ENCODE measurements around the gene ABCB11. TPM values are rescaled to one million over a fixed set of nuclear protein-coding genes. Genes with fewer than 3 reads are reported as not detected.
"Not testable (repeated sequence)": the region's sequence is repeated elsewhere in the genome, so short reads cannot be mapped to it uniquely, and the experiment has no call there.

The ABCB11 gene
- total RNA-seq, 1 donor from 2014 or later = 0.02 TPM

DNA sequence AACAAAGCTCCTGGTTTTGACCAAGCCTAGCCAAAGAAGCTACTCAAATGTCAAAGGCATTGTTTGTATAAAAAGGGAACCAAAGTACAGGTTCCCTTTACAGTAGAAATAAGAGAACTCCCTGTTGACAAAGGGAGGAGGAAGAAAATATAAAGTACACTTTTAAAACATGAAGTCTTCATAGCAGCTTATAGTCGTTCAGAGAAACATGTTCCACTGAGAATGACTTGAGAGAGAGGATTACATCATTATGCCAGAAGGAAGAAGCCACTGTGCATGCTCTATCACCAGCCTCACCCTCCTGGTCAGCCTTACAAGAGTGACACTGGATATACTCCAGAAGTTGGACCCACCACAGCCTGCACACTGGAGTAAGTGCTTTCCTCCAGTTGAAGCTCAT is 35.8 kb upstream of the ABCB11 start:
- no peak for TF ChIP-seq EZH2 (IDR thresholded peaks at IDR 0.05; ENCODE audit: insufficient read depth, low read length)
- TF ChIP-seq, protein P1, sequence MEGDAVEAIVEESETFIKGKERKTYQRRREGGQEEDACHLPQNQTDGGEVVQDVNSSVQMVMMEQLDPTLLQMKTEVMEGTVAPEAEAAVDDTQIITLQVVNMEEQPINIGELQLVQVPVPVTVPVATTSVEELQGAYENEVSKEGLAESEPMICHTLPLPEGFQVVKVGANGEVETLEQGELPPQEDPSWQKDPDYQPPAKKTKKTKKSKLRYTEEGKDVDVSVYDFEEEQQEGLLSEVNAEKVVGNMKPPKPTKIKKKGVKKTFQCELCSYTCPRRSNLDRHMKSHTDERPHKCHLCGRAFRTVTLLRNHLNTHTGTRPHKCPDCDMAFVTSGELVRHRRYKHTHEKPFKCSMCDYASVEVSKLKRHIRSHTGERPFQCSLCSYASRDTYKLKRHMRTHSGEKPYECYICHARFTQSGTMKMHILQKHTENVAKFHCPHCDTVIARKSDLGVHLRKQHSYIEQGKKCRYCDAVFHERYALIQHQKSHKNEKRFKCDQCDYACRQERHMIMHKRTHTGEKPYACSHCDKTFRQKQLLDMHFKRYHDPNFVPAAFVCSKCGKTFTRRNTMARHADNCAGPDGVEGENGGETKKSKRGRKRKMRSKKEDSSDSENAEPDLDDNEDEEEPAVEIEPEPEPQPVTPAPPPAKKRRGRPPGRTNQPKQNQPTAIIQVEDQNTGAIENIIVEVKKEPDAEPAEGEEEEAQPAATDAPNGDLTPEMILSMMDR (IDR thresholded peaks at IDR 0.05; ENCODE audit: insufficient read depth, low read depth, low read length) = no peak
- no peaks in the 10 kb centered on the region for H3K9me3 ChIP-seq (ENCODE audit: insufficient read depth, low read depth, low read length)
- H3K4me1 Mint-ChIP-seq (ENCODE audit: low read depth, unreplicated experiment) = peaks cover 7% of the 10 kb centered on the region

DNA sequence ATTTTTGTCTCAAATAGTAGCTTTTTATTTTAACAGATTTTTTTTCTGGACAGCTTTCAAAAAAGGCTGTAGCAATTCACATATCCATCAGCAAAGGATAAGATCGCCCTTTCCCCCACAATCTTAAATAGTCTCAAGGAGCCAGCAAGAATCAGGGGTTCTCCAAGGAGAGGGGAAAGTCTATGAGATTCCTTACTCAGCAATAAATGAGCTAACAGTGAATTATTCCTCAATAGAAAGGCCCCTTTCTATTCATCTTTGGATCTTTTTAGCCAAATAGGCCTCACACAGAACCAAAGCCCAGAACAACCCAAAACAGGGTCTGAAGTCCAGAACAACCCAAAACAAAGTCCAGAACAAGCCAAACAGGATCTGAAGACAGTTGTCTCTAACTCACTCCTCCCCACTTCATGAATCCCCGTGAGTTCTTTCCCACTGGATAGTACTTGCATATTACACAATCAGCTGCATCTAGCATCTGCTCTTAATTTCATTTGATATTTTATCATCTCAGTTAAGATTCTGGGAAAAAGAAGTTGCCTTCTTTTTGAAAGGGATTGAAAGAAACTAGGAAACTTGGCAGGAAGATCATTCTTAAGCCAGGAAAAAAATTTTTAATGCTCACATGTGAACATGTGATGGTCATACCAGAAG is 34.9 kb upstream of the ABCB11 start:
- H3K36me3 Mint-ChIP-seq (ENCODE audit: low read depth, unreplicated experiment) = no peaks in the 10 kb centered on the region
- Histone ChIP-seq H3K27ac (ENCODE audit: low read depth, low read length) (no peak overlapping the region), H3K4me3 (ENCODE audit: insufficient read depth, low read depth, low read length) (no peak overlapping the region), H3K9me3 (ENCODE audit: insufficient read depth, low read depth, low read length) (no peaks in the 10 kb centered on the region), H2AFZ (ENCODE audit: low read depth, low read length) (no peak overlapping the region), H3K9ac (ENCODE audit: low read length) (no peak overlapping the region), H3K36me3 (ENCODE audit: insufficient read depth, low read length) (no peaks in the 10 kb centered on the region), H3K27me3 (ENCODE audit: insufficient read depth, low read length) (no peaks in the 10 kb centered on the region), H3K4me1 (ENCODE audit: insufficient read depth, low read length) (peaks cover 8% of the 10 kb centered on the region), H4K20me1 (ENCODE audit: insufficient read depth, low read length) (no peaks in the 10 kb centered on the region), H3K4me2 (ENCODE audit: low read length) (no peak overlapping the region), H3K79me2 (ENCODE audit: insufficient read depth, low read length) (no peaks in the 10 kb centered on the region)
- no peaks in the 10 kb centered on the region for H3K9me3 Mint-ChIP-seq (ENCODE audit: unreplicated experiment)
- H3K27me3 Mint-ChIP-seq (ENCODE audit: low read depth, unreplicated experiment) = no peaks in the 10 kb centered on the region
- DNase-seq (ENCODE audit: low read depth) (no peak), FAIRE-seq (no peak)
- no peak overlapping the region for H3K27ac Mint-ChIP-seq (ENCODE audit: unreplicated experiment)
- TF ChIP-seq, protein P1 (IDR thresholded peaks at IDR 0.05; ENCODE audit: insufficient read depth, low read depth, low read length) = no peak
- no peak for TF ChIP-seq EZH2 (IDR thresholded peaks at IDR 0.05; ENCODE audit: insufficient read depth, low read length)
- peaks cover 7% of the 10 kb centered on the region for H3K4me1 Mint-ChIP-seq (ENCODE audit: low read depth, unreplicated experiment)
- H3K4me3 Mint-ChIP-seq (ENCODE audit: unreplicated experiment) = no peak overlapping the region

More for the DNA sequence above, 35.8 kb upstream of the ABCB11 start:
- Mint-ChIP-seq H3K9me3 (ENCODE audit: unreplicated experiment) (no peaks in the 10 kb centered on the region), H3K27ac (ENCODE audit: unreplicated experiment) (no peak overlapping the region), H3K4me3 (ENCODE audit: unreplicated experiment) (no peak overlapping the region), H3K27me3 (ENCODE audit: low read depth, unreplicated experiment) (no peaks in the 10 kb centered on the region), H3K36me3 (ENCODE audit: low read depth, unreplicated experiment) (no peaks in the 10 kb centered on the region)
- no peak overlapping the region for H3K9ac ChIP-seq (ENCODE audit: low read length)
- no peak overlapping the region for H3K4me3 ChIP-seq (ENCODE audit: insufficient read depth, low read depth, low read length)
- H3K36me3 ChIP-seq (ENCODE audit: insufficient read depth, low read length) = no peaks in the 10 kb centered on the region
- H3K4me2 ChIP-seq (ENCODE audit: low read length) = no peak overlapping the region
- H3K27ac ChIP-seq (ENCODE audit: low read depth, low read length) = no peak overlapping the region
- H3K79me2 ChIP-seq (ENCODE audit: insufficient read depth, low read length) = no peaks in the 10 kb centered on the region
- DNase-seq (ENCODE audit: low read depth) (no peak), FAIRE-seq (no peak)
- H3K27me3 ChIP-seq (ENCODE audit: insufficient read depth, low read length) = no peaks in the 10 kb centered on the region
- H4K20me1 ChIP-seq (ENCODE audit: insufficient read depth, low read length) = no peaks in the 10 kb centered on the region
- peaks cover 8% of the 10 kb centered on the region for H3K4me1 ChIP-seq (ENCODE audit: insufficient read depth, low read length)
- H2AFZ ChIP-seq (ENCODE audit: low read depth, low read length) = no peak overlapping the region

DNA sequence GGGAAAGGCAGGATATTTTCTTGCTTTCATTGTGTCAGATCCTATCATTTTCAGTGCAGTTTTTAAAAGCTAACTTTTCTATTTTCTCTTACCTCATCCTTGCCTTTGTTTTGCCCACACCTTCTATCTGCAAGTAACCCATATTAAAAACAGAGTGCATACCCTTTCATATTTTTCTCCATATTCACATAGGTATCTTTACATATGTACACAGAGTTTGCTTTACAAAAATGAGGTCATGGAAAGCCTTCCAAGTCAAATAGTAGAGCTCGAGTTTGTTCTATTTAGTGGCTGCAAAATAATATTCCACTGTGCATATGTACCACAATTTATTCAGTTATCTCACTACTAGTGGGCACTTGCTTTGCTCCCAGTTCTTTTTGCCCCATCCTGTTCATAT is 34.3 kb upstream of the ABCB11 start:
- Histone ChIP-seq H3K27me3 (ENCODE audit: insufficient read depth, low read length) (no peaks in the 10 kb centered on the region), H3K79me2 (ENCODE audit: insufficient read depth, low read length) (no peaks in the 10 kb centered on the region), H3K4me2 (ENCODE audit: low read length) (no peak overlapping the region), H3K36me3 (ENCODE audit: insufficient read depth, low read length) (no peaks in the 10 kb centered on the region), H3K4me3 (ENCODE audit: insufficient read depth, low read depth, low read length) (no peak overlapping the region), H2AFZ (ENCODE audit: low read depth, low read length) (no peak overlapping the region), H4K20me1 (ENCODE audit: insufficient read depth, low read length) (no peaks in the 10 kb centered on the region), H3K4me1 (ENCODE audit: insufficient read depth, low read length) (peaks cover 8% of the 10 kb centered on the region), H3K9ac (ENCODE audit: low read length) (no peak overlapping the region), H3K27ac (ENCODE audit: low read depth, low read length) (no peak overlapping the region), H3K9me3 (ENCODE audit: insufficient read depth, low read depth, low read length) (no peaks in the 10 kb centered on the region)
- Mint-ChIP-seq H3K27ac (ENCODE audit: unreplicated experiment) (no peak overlapping the region), H3K4me1 (ENCODE audit: low read depth, unreplicated experiment) (peaks cover 7% of the 10 kb centered on the region), H3K27me3 (ENCODE audit: low read depth, unreplicated experiment) (no peaks in the 10 kb centered on the region), H3K36me3 (ENCODE audit: low read depth, unreplicated experiment) (no peaks in the 10 kb centered on the region), H3K9me3 (ENCODE audit: unreplicated experiment) (no peaks in the 10 kb centered on the region), H3K4me3 (ENCODE audit: unreplicated experiment) (no peak overlapping the region)
- DNase-seq (ENCODE audit: low read depth) = no peak
- TF ChIP-seq, protein P1 (IDR thresholded peaks at IDR 0.05; ENCODE audit: insufficient read depth, low read depth, low read length) = no peak
- no peak for TF ChIP-seq EZH2 (IDR thresholded peaks at IDR 0.05; ENCODE audit: insufficient read depth, low read length)
- no peak for FAIRE-seq

DNA sequence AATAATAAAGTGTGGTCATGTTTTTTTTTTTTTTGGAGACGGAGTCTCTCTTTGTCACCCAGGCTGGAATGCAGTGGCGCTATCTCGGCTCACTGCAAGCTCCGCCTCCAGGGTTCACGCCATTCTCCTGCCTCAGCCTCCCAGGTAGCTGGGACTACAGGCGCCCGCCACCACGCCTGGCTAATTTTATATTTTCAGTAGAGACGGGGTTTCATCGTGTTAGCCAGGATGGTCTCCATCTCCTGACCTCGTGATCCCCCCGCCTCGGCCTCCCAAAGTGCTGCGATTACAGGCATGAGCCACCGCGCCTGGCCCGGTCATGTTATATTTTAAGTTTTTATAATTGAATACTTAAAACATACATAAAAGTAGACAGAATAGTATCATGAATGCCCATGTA is 33.1 kb upstream of the ABCB11 start:
- FAIRE-seq; H3K9me3 Mint-ChIP-seq (ENCODE audit: unreplicated experiment); H3K27me3 Mint-ChIP-seq (ENCODE audit: low read depth, unreplicated experiment): not testable (repeated sequence)

More for the DNA sequence above, 33.1 kb upstream of the ABCB11 start:
- not testable (repeated sequence) for H3K27ac ChIP-seq (ENCODE audit: low read depth, low read length); H3K27ac Mint-ChIP-seq (ENCODE audit: unreplicated experiment); H3K79me2 ChIP-seq (ENCODE audit: insufficient read depth, low read length); H3K4me1 ChIP-seq (ENCODE audit: insufficient read depth, low read length); DNase-seq (ENCODE audit: low read depth); H3K27me3 ChIP-seq (ENCODE audit: insufficient read depth, low read length); H3K9me3 ChIP-seq (ENCODE audit: insufficient read depth, low read depth, low read length); H3K4me1 Mint-ChIP-seq (ENCODE audit: low read depth, unreplicated experiment); H2AFZ ChIP-seq (ENCODE audit: low read depth, low read length); H3K4me3 ChIP-seq (ENCODE audit: insufficient read depth, low read depth, low read length); H3K4me2 ChIP-seq (ENCODE audit: low read length); H3K4me3 Mint-ChIP-seq (ENCODE audit: unreplicated experiment); H3K36me3 Mint-ChIP-seq (ENCODE audit: low read depth, unreplicated experiment); H4K20me1 ChIP-seq (ENCODE audit: insufficient read depth, low read length); H3K36me3 ChIP-seq (ENCODE audit: insufficient read depth, low read length); H3K9ac ChIP-seq (ENCODE audit: low read length)
